ENCODE results near the gene EDN1.
"Not testable (repeated sequence)": the region's sequence is repeated elsewhere in the genome, so short reads cannot be mapped to it uniquely, and the experiment has no call there.

EDN1 gene

DNA sequence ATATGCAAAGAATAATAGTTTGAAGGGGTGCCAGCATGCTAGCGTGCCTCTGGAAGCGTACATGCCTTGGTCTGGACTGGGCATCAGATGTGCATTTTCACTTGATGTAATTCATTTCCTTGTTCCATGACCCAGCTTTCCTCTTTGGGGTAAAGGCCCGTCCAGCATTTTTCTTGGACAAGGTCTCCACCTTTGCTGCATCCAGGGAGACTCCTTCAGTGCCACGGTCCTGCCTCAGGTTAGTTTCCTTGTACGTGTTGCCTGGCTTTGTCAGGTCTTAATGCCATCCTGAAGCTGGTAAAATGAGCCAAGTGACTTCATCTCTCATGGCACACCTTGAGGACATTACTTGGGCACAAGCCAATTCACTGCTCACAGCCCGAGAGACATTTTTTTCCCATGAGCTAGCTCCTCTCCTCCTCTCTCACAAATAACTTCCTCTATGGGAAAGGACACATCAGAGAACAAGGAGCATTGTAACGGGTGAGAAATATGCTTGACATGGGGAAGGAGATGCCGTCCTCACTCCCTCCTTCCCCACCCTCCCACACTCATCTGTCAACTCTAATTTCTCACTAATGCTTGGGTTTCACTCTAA is 23.9 kb downstream of the EDN1 start:
- Histone ChIP-seq H3K9ac (ENCODE audit: low read depth, low read length) (no peak overlapping the region), H3K9me3 (ENCODE audit: control insufficient read depth, insufficient read depth, low read length) (no peaks in the 10 kb centered on the region), H3K36me3 (ENCODE audit: insufficient read depth, low read length) (no peaks in the 10 kb centered on the region), H3K4me1 (ENCODE audit: insufficient read depth, low read length) (no peaks in the 10 kb centered on the region)

DNA sequence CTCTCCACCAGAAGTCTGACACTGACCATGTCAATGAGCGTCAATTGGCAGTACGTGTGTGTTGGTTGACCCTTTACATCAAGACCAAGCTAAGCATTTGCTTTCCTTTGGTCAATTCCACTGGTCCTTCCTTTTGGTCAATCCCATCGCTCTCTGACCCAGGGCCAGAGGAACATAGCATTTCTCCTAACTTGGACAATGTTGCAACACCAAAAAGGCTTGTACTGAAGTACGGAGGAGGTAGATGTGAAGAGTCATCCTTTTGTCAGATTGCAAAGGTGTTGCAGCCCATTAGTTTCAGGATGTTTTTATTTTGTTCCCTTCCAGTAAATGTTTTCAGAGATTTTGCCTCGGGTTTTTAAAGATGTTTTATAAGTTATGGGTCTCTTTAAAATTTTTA is 24.6 kb downstream of the EDN1 start:
- Histone ChIP-seq H3K9me3 (ENCODE audit: control insufficient read depth, insufficient read depth, low read length) (no peaks in the 10 kb centered on the region; the same call in 1 of the 2 replicates), H3K9ac (ENCODE audit: low read depth, low read length) (no peak overlapping the region), H3K36me3 (ENCODE audit: insufficient read depth, low read length) (no peaks in the 10 kb centered on the region), H3K4me1 (ENCODE audit: insufficient read depth, low read length) (no peaks in the 10 kb centered on the region)

DNA sequence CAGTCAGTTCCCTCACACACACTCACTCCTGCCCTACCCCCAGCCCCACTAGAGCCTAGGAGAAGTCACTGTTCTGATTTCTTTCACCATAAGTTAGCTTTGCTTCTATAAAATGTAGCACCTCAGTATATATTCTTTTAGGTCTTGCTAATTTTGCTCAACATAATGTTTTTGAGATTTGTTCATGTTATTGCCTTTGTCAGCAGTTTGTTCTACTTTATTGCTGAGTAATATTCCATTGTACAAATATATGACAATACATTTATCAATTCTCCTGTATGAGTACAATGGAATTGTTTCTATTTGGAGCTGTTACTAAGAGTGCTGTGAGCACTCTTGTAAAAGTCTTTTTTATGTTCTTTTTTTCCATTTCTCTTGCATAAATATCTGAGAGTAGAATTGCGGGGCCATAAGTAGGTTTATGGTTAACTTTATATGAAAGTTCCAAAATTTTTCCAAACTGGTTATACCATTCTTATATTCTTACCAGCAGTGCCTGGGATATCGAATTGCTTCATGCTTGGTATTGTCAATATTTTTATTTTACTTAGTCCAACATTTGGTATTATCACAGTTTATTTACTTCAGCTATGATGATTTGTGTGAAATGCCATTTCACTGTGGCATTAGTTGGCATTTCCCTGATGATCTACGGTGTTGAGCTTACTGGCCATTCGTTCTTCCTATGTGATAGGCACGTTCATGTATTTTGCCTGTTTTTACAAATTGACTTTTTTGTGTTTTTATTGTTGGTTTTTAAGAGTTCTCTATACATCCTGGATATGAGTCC is 25.3 kb downstream of the EDN1 start:
- H3K4me1 ChIP-seq (ENCODE audit: insufficient read depth, low read length) = no peaks in the 10 kb centered on the region
- no peaks in the 10 kb centered on the region for H3K36me3 ChIP-seq (ENCODE audit: insufficient read depth, low read length)
- H3K9ac ChIP-seq (ENCODE audit: low read depth, low read length) = no peak overlapping the region

DNA sequence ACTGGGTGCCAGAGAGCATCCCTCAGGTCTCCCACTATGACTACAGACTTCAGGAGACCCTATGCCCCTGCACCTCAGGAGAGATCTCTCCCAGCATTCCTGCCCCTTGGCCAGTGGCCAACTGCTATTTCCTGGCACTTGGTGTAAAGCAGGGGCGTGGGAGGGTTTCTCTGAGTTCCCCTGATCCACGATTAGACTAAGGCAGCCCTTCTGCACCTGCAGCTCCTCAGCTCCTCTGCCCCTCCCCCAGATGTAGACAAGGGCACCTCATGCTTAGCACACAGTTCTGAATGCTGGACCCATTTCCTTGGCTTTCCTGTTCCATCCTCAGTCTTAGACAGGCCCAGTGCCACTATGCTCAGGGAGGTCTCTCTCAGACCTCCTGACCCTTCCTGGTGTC is 28.6 kb downstream of the EDN1 start:
- H3K4me1 ChIP-seq (ENCODE audit: insufficient read depth, low read length) = no peaks in the 10 kb centered on the region
- H3K9me3 ChIP-seq (ENCODE audit: control insufficient read depth, insufficient read depth, low read length) = peaks cover 3% of the 10 kb centered on the region; the same call in 1 of the 2 replicates
- H3K36me3 ChIP-seq (ENCODE audit: insufficient read depth, low read length) = no peaks in the 10 kb centered on the region
- no peak overlapping the region for H3K9ac ChIP-seq (ENCODE audit: low read depth, low read length)

More for the DNA sequence above, 25.3 kb downstream of the EDN1 start:
- H3K9me3 ChIP-seq (ENCODE audit: control insufficient read depth, insufficient read depth, low read length) = no peaks in the 10 kb centered on the region; the same call in 1 of the 2 replicates

DNA sequence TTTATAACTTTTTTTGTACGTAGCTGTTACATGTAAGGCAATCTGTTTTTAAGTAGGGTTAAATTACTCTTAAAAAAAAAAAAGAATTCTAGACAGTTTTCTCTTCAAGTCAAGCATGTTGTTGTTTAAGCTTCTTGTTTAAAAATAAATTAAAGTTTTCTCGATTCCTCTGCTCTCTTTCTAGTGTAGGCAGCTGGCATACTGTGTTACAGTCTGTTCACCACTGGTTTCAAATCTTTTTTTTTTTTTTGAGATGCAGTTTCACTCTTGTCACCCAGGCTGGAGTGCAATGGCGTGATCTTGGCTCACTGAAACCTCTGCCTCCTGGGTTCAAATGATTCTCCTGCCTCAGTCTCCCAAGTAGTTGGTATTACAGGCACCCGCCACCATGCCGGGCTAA is 29.9 kb downstream of the EDN1 start:
- not testable (repeated sequence) for H3K36me3 ChIP-seq (ENCODE audit: insufficient read depth, low read length); H3K9me3 ChIP-seq (ENCODE audit: control insufficient read depth, insufficient read depth, low read length); H3K9ac ChIP-seq (ENCODE audit: low read depth, low read length)
- peaks cover 12% of the 10 kb centered on the region for H3K4me1 ChIP-seq (ENCODE audit: insufficient read depth, low read length)

DNA sequence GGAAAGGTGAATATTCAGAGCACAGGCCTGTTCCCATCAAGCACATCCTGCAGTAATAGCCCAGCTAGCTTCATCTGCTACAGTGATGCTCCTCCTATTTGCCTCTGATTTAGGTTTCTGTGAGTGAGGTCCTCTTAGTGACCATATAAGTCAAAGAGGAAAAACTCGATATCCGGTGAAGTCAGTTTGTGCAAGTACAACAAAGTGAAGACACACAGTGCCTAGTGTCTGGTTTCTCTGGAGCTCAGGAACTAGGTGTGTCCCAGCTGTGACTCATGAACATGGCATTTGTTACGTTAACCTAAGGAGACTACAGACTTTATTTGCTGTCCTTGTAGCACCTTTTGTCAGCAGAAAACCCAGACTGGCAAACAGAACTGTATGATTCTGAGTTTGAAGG is 33.9 kb downstream of the EDN1 start:
- Histone ChIP-seq H3K9me3 (ENCODE audit: control insufficient read depth, insufficient read depth, low read length) (peaks cover 3% of the 10 kb centered on the region; the same call in 1 of the 2 replicates), H3K4me1 (ENCODE audit: insufficient read depth, low read length) (peaks cover 45% of the 10 kb centered on the region), H3K36me3 (ENCODE audit: insufficient read depth, low read length) (no peaks in the 10 kb centered on the region), H3K9ac (ENCODE audit: low read depth, low read length) (no peak overlapping the region)

DNA sequence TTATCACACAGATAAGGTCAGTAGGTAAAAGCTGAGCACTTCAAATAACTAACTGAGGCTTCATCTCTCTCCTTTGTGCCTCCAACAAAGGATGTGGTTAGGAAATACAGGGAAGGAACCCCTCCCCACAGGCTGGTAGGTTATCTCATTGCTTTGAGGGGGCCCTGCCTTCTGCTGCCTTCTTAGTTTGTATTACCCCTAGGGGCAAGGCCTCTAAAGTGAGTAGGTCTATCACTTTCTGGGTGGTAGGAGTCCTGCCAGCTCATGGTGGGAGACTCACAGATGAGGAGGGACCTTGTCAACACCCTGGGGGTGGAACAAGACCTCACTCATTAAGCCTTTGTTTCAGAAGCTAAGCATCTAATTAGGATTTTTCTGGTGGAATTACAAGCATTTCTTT is 34.6 kb downstream of the EDN1 start:
- H3K9ac ChIP-seq (ENCODE audit: low read depth, low read length) = no peak overlapping the region
- H3K9me3 ChIP-seq (ENCODE audit: control insufficient read depth, insufficient read depth, low read length) = peaks cover 3% of the 10 kb centered on the region; the same call in 1 of the 2 replicates
- peaks cover 45% of the 10 kb centered on the region for H3K4me1 ChIP-seq (ENCODE audit: insufficient read depth, low read length)
- no peaks in the 10 kb centered on the region for H3K36me3 ChIP-seq (ENCODE audit: insufficient read depth, low read length)

DNA sequence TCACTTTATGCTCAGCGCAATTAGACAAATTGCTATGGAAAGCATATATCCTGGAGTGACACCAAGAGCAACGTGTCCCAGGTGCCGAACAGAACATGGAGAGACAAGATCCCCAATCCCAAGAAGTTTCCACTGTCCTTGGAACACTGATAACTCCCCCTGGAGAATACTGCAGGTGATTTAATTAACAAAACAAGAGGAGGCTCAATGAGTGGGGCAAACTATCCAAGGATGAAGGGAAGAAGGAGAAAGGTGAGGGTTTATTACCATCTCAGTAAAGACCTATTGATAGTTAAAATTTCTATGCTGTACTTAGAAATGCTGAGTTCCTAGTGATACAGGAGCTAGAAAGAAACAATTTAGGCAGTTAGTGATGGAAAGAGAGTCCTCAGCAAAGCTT is 35.7 kb downstream of the EDN1 start:
- Histone ChIP-seq H3K36me3 (ENCODE audit: insufficient read depth, low read length) (no peaks in the 10 kb centered on the region), H3K9ac (ENCODE audit: low read depth, low read length) (no peak overlapping the region), H3K4me1 (ENCODE audit: insufficient read depth, low read length) (peaks cover 45% of the 10 kb centered on the region), H3K9me3 (ENCODE audit: control insufficient read depth, insufficient read depth, low read length) (peaks cover 1% of the 10 kb centered on the region; the same call in 1 of the 2 replicates)

DNA sequence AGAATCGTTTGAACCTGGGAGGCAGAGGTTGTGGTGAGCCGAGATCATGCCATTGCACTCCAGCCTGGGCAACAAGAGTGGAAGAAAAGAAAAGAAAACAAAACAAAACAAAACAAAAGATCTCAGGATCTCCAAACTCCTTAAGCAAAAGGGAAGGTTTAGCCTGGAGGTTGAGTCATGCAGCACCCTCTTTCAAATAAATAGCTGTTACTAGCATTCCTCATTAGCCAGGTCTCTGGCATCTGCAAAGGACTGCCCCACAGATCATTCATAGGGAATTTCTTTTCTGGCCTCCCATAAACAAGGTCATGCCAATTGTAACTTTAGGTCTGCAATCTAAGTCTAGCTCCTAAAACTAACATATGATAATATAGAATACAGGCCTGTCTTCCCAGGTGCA is 37.2 kb downstream of the EDN1 start:
- Histone ChIP-seq H3K4me1 (ENCODE audit: insufficient read depth, low read length) (peaks cover 45% of the 10 kb centered on the region), H3K36me3 (ENCODE audit: insufficient read depth, low read length) (no peaks in the 10 kb centered on the region), H3K9me3 (ENCODE audit: control insufficient read depth, insufficient read depth, low read length) (no peaks in the 10 kb centered on the region), H3K9ac (ENCODE audit: low read depth, low read length) (no peak overlapping the region)

DNA sequence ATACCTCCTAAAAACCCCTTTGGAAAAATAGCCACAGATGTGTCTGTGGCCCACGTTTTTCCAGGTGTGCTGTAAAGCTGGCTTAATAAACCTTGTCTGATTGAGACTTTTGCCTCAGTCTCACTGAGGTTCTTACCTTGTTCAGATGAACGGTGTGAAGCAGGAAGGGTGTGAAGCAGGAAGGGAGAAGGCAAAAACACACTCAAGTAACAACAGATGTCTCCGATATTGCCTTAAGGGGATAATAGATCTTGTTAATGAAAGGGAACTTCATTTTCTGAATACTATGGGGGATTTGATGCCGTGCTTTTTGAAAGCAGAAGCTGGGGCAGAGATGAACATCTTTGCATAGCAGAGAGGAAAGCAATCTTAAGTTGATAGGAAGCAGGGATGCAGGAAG is 37.8 kb downstream of the EDN1 start:
- Histone ChIP-seq H3K9ac (ENCODE audit: low read depth, low read length) (no peak overlapping the region), H3K4me1 (ENCODE audit: insufficient read depth, low read length) (peaks cover 45% of the 10 kb centered on the region), H3K36me3 (ENCODE audit: insufficient read depth, low read length) (no peaks in the 10 kb centered on the region), H3K9me3 (ENCODE audit: control insufficient read depth, insufficient read depth, low read length) (no peaks in the 10 kb centered on the region)

DNA sequence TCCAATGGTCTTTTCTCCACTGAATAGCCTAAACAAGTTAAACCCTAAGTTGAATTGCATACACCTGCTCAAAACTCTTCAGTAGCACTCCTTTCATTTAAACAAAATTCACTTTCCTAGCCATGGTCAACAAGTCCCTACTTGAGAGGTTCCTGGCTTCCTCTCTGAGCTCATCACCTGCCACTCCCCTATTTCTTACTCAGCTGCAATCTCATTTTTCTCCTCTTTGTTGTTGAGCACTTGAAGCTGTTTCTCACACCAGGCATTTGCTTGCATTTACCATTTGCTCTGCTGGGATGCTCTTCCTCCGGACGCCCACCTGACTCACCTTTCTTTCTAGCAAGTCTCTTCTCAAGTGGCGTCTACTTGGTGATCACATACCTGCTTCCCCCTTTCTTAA is 38.5 kb downstream of the EDN1 start:
- H3K4me1 ChIP-seq (ENCODE audit: insufficient read depth, low read length) = peaks cover 45% of the 10 kb centered on the region
- H3K9ac ChIP-seq (ENCODE audit: low read depth, low read length) = no peak overlapping the region
- H3K9me3 ChIP-seq (ENCODE audit: control insufficient read depth, insufficient read depth, low read length) = no peaks in the 10 kb centered on the region
- no peaks in the 10 kb centered on the region for H3K36me3 ChIP-seq (ENCODE audit: insufficient read depth, low read length)

DNA sequence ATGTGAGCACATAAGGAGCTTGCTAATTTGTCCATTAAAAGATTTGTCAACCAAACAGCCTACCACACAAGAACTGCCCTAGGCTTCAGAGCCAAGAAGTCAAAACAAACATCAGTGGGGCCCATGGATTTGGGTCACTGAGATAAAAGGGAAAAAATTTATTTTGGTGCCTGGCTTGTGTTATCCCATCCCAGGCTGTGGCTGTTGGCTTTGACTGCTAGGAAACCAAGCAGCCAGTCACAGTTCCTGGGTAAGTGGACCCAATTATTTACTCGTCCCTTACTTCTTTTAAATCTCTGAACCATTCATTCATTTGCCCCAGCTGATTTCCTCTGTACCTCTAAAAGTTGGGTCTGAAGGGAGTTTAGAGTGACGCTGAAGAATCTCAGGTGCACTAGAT is 41.3 kb downstream of the EDN1 start:
- no peak overlapping the region for H3K9ac ChIP-seq (ENCODE audit: low read depth, low read length)
- peaks cover 34% of the 10 kb centered on the region for H3K4me1 ChIP-seq (ENCODE audit: insufficient read depth, low read length)
- H3K36me3 ChIP-seq (ENCODE audit: insufficient read depth, low read length) = no peaks in the 10 kb centered on the region
- H3K9me3 ChIP-seq (ENCODE audit: control insufficient read depth, insufficient read depth, low read length) = no peaks in the 10 kb centered on the region

DNA sequence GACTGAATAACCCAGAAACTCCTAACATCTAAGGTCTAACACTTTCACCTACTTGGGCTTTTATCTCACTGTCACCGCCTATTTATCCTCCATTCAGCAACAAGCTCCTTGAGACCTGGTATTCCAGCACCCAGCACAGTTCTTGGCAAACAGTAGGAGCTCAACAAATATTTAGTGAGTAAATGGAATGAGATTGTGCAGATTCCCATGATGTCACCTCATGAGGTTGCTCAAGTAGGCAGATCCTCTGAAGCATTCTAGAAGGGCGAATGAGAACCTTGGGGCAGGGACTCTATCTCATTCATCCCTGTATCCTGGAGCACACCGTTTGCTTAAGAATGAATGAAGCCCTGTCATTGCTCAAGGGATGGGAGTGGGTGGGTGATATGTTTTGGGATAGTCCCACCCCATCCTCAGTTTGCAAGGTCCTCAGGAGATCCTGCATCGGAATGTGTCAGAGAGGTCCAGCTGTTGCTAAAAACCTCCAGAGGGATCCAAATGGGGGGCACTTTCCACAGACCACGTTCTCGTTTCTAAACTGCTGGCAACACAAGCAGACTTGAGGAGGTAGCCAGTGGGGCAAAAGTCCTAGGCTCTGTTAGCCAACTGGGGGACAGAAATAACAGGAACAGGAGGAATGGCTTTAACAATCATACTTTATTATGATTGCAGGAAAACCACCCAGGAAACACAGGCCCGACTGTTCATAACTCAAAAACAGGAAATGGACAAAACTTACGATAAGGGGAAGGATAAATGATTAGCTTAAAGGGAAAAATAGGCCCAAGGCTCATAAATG is 42.0 kb downstream of the EDN1 start:
- H3K4me1 ChIP-seq (ENCODE audit: insufficient read depth, low read length) = peaks cover 33% of the 10 kb centered on the region; the same call in 1 of the 2 replicates

DNA sequence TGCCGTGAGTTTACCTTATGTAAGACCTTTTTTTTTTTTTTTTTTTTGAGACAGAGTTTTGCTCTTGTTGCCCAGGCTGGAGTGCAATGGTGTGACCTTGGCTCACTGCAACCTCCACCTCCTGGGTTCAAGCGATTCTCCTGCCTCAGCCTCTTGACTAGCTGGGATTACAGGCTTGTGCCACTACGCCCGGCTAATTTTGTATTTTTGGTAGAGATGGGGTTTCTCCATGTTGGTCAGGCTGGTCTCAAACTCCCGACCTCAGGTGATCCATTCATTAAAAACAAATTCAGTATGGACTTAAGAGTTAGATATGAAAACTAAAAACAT is 42.6 kb downstream of the EDN1 start:
- not testable (repeated sequence) for H3K9ac ChIP-seq (ENCODE audit: low read depth, low read length); H3K9me3 ChIP-seq (ENCODE audit: control insufficient read depth, insufficient read depth, low read length); H3K36me3 ChIP-seq (ENCODE audit: insufficient read depth, low read length)
- H3K4me1 ChIP-seq (ENCODE audit: insufficient read depth, low read length) = peaks cover 31% of the 10 kb centered on the region; the same call in 1 of the 2 replicates

More for the DNA sequence above, 42.0 kb downstream of the EDN1 start:
- Histone ChIP-seq H3K9me3 (ENCODE audit: control insufficient read depth, insufficient read depth, low read length) (no peaks in the 10 kb centered on the region), H3K36me3 (ENCODE audit: insufficient read depth, low read length) (no peaks in the 10 kb centered on the region), H3K9ac (ENCODE audit: low read depth, low read length) (no peak overlapping the region)

Measured in ES-I3 (cell line).